Keratinocyte (primary cell): ENCODE data around the gene GPR152. TPM values are rescaled to one million over a fixed set of nuclear protein-coding genes. Genes with fewer than 3 reads are reported as not detected.

Experiments
- DNase-seq: peaks from one replicate; pipeline ENCODE4 v3.0.0-alpha.2; 2011; ENCODE audit warnings: low read depth, missing footprints, low spot score
- FAIRE-seq: peaks from 2 replicates; lab custom pipeline; 2011; peaks lifted over from hg19 to GRCh38; lab: Jason Lieb, UNC
- H2AFZ ChIP-seq: 2 replicates; pipeline ENCODE4 v1.6.0; 2012; ENCODE audit warnings: low read length, control low read depth, inconsistent platforms; ENCODE audit not compliant: control insufficient read depth
- H3K27ac ChIP-seq: 2 replicates; pipeline ENCODE4 v1.5.1; 2011; ENCODE audit warnings: low read length; ENCODE audit not compliant: control insufficient read depth, insufficient read depth
- H3K27me3 ChIP-seq: 3 replicates; pipeline ENCODE4 v1.6.0; 2011; ENCODE audit warnings: low read length; ENCODE audit not compliant: control insufficient read depth, insufficient read depth; ENCODE audit errors: extremely low read depth
- H3K36me3 ChIP-seq, 2 experiments: 2 replicates in 1 of 2; 3 replicates in 1 of 2; pipeline ENCODE4 v1.5.1; 2011; ENCODE audit warnings: low read length in 2 of 2, mild to moderate bottlenecking in 1 of 2; ENCODE audit not compliant: control insufficient read depth in 2 of 2, insufficient read depth in 2 of 2; ENCODE audit errors: extremely low read depth in 1 of 2
- H3K4me1 ChIP-seq: 3 replicates; pipeline ENCODE4 v1.5.1; 2011; ENCODE audit warnings: low read length; ENCODE audit not compliant: control insufficient read depth, insufficient read depth; ENCODE audit errors: extremely low read depth
- H3K4me2 ChIP-seq: 3 replicates; pipeline ENCODE4 v1.6.0; 2011; ENCODE audit warnings: low read depth, low read length; ENCODE audit not compliant: control insufficient read depth, insufficient read depth; ENCODE audit errors: extremely low read depth
- H3K4me3 ChIP-seq, 3 experiments: fragments of 200-600 bp in 1 of 3; sonication (generic) in 1 of 3; 2 replicates in 2 of 3; 3 replicates in 1 of 3; pipeline ENCODE4 v1.5.1; 2011 to 2016; ENCODE audit warnings: low read length in 3 of 3, mild to moderate bottlenecking in 3 of 3, control low read depth in 2 of 3, inconsistent platforms in 1 of 3, low read depth in 1 of 3, mixed read lengths in 1 of 3, mixed run types in 1 of 3, moderate library complexity in 1 of 3; ENCODE audit not compliant: control insufficient read depth in 2 of 3, insufficient read depth in 2 of 3; ENCODE audit errors: extremely low read depth in 1 of 3
- H3K79me2 ChIP-seq: 2 replicates; pipeline ENCODE4 v1.6.0; 2012; ENCODE audit warnings: low read length; ENCODE audit not compliant: control insufficient read depth, insufficient read depth
- H3K9ac ChIP-seq: 3 replicates; pipeline ENCODE4 v1.6.0; 2011; ENCODE audit warnings: low read length; ENCODE audit not compliant: control insufficient read depth, insufficient read depth; ENCODE audit errors: extremely low read depth
- H3K9me1 ChIP-seq: 3 replicates; pipeline ENCODE4 v1.6.0; 2011; ENCODE audit warnings: low read length; ENCODE audit not compliant: control insufficient read depth, insufficient read depth; ENCODE audit errors: extremely low read depth
- H3K9me3 ChIP-seq: 2 replicates; pipeline ENCODE4 v1.5.1; 2012; ENCODE audit warnings: low read depth, low read length; ENCODE audit not compliant: control insufficient read depth
- H4K20me1 ChIP-seq: 3 replicates; pipeline ENCODE4 v1.6.0; 2011; ENCODE audit warnings: low read length; ENCODE audit not compliant: control insufficient read depth, insufficient read depth; ENCODE audit errors: extremely low read depth
- CTCF ChIP-seq, 3 experiments: IDR thresholded peaks in 1 of 3; conservative IDR thresholded peaks in 1 of 3; optimal IDR thresholded peaks in 1 of 3; 2 replicates in 2 of 3; 3 replicates in 1 of 3; pipeline versions ENCODE3 to v1.5.1; 2011; ENCODE audit warnings: low read length in 3 of 3, mild to moderate bottlenecking in 3 of 3, moderate library complexity in 2 of 3, control low read depth in 1 of 3, inconsistent platforms in 1 of 3; ENCODE audit not compliant: insufficient read depth in 2 of 3; ENCODE audit errors: extremely low read depth in 1 of 3
- EZH2 ChIP-seq: IDR thresholded peaks from one replicate; pipeline ENCODE4 v1.6.1; 2012; ENCODE audit warnings: inconsistent platforms, mild to moderate bottlenecking, low read length, moderate library complexity
- dilution Hi-C: fragments of 300-500 bp; cut with MboI; formaldehyde crosslinking; loops from one replicate; pipeline ENCODE4 v1.7.0; 2020; ENCODE audit warnings: low sequenced_read_pairs; ENCODE audit not compliant: extremely low pct_ligation_motif_present
- polyA plus RNA-seq, 5 experiments: library from polyadenylated mRNA; depleted of rRNA in 3 of 5; stranded (reverse) in 3 of 5; stranded (forward) in 1 of 5; unstranded in 1 of 5; fragments of >200 nt; gene quantifications; 1 replicate in 1 of 5; 2 replicates in 3 of 5; 3 replicates in 1 of 5; pipeline versions ENCODE4 v1.2.1 to v1.2.3, GENCODE V29; 2011 to 2012; ENCODE audit warnings: missing spikeins in 2 of 5, low read depth in 1 of 5, low replicate concordance in 1 of 5

Gene GPR152
- polyA plus RNA-seq, 1 donor (not counting 4 experiments of a cell fraction or from before 2014, with no cell fraction given): not detected

- H4K20me1 ChIP-seq: no peaks in the 10 kb centered on the region
- H3K9me1 ChIP-seq: no peaks in the 10 kb centered on the region
- no peaks in the 10 kb centered on the region for H3K9me3 ChIP-seq
- DNase-seq: no peak
- H3K27me3 ChIP-seq: peaks cover 14% of the 10 kb centered on the region
- TF ChIP-seq CTCF (optimal IDR thresholded peaks at IDR 0.05 in 1 of 3, IDR thresholded peaks at IDR 0.05 in 1 of 3, conservative IDR thresholded peaks at IDR 0.05 in 1 of 3; ENCODE audit: extremely low read depth in 1 of 3, insufficient read depth in 2 of 3, low read length in 3 of 3) (no peak), EZH2 (no peak)
- no peak for FAIRE-seq
- no peaks in the 10 kb centered on the region for H3K4me1 ChIP-seq
- H3K9ac ChIP-seq: no peak overlapping the region
- no peak overlapping the region for H3K27ac ChIP-seq
- dilution Hi-C loops: no loop called here
- H3K4me3 ChIP-seq: no peak overlapping the region
- H3K36me3 ChIP-seq: no peaks in the 10 kb centered on the region
- H3K4me2 ChIP-seq: no peak overlapping the region
- no peak overlapping the region for H2AFZ ChIP-seq
- H3K79me2 ChIP-seq: no peaks in the 10 kb centered on the region
Observed at GRCh38 chr11:67410984-67411784, 41.3 kb downstream of the GPR152 start.

GRCh38 chr11:67410369-67410831, 42.1 kb downstream of the GPR152 start:
- no peaks in the 10 kb centered on the region for H3K9me1 ChIP-seq
- no peaks in the 10 kb centered on the region for H3K36me3 ChIP-seq
- H3K4me2 ChIP-seq: no peak overlapping the region
- H3K4me1 ChIP-seq: no peaks in the 10 kb centered on the region
- H2AFZ ChIP-seq: no peak overlapping the region
- no peaks in the 10 kb centered on the region for H4K20me1 ChIP-seq
- H3K27me3 ChIP-seq: peaks cover 14% of the 10 kb centered on the region
- no peak for DNase-seq
- H3K27ac ChIP-seq: no peak overlapping the region
- dilution Hi-C loops: no loop called here
- TF ChIP-seq CTCF (optimal IDR thresholded peaks at IDR 0.05 in 1 of 3, IDR thresholded peaks at IDR 0.05 in 1 of 3, conservative IDR thresholded peaks at IDR 0.05 in 1 of 3; ENCODE audit: extremely low read depth in 1 of 3, insufficient read depth in 2 of 3, low read length in 3 of 3) (no peak), EZH2 (no peak)
- H3K79me2 ChIP-seq: no peaks in the 10 kb centered on the region
- no peaks in the 10 kb centered on the region for H3K9me3 ChIP-seq
- FAIRE-seq: no peak
- H3K4me3 ChIP-seq: no peak overlapping the region
- H3K9ac ChIP-seq: no peak overlapping the region
